ENCODE data around the gene SC5D. TPM values are rescaled to one million over a fixed set of nuclear protein-coding genes. Genes with fewer than 3 reads are reported as not detected.

The SC5D gene
- total RNA-seq, 6 experiments from 2014 or later: 17.8 to 24.9 (median 22.8) TPM

DNA sequence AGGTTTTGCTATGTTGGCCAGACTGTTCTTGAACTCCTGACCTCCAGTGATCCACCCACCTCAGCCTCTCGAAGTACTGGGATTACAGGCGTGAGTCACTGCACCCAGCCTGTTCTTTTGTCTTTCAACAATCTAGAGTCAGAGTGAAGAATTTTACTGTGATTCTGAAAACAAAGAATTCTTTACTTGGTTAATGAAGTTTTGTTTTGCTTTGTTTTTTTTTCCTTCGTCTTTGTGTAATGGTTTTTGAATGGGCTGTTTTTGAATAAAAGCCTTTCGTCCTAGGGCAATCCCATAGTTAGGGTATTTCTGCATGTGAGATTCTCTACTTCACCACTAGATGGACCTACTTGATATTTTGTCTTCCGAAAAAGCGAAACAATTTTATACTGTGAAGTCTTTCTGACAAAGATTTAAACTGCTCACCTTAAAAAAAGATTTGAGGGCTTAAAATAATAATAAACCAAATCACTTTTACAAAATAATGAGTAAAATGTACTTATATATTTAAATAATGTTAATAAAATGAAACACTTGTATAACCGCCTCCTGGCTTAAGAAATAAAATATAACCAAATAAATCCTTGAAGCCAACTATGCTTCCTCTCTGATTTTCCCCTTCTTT, 43.4 kb upstream of the SC5D start:
- Mint-ChIP-seq H3K4me1 (ENCODE audit: low read depth) (peaks cover 39% of the 10 kb centered on the region), H3K36me3 (ENCODE audit: low read depth) (no peaks in the 10 kb centered on the region), H3K4me3 (peak overlapping the region; percentile 78), H3K27me3 (ENCODE audit: insufficient read depth) (peaks cover 1% of the 10 kb centered on the region), H3K9me3 (no peaks in the 10 kb centered on the region), H3K27ac (peak overlapping the region; percentile 46; the same call in 1 of the 2 replicates)
- DNase-seq: peak; percentile 55
- TF ChIP-seq, protein P1, sequence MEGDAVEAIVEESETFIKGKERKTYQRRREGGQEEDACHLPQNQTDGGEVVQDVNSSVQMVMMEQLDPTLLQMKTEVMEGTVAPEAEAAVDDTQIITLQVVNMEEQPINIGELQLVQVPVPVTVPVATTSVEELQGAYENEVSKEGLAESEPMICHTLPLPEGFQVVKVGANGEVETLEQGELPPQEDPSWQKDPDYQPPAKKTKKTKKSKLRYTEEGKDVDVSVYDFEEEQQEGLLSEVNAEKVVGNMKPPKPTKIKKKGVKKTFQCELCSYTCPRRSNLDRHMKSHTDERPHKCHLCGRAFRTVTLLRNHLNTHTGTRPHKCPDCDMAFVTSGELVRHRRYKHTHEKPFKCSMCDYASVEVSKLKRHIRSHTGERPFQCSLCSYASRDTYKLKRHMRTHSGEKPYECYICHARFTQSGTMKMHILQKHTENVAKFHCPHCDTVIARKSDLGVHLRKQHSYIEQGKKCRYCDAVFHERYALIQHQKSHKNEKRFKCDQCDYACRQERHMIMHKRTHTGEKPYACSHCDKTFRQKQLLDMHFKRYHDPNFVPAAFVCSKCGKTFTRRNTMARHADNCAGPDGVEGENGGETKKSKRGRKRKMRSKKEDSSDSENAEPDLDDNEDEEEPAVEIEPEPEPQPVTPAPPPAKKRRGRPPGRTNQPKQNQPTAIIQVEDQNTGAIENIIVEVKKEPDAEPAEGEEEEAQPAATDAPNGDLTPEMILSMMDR (IDR thresholded peaks at IDR 0.05): peak; percentile 91

DNA sequence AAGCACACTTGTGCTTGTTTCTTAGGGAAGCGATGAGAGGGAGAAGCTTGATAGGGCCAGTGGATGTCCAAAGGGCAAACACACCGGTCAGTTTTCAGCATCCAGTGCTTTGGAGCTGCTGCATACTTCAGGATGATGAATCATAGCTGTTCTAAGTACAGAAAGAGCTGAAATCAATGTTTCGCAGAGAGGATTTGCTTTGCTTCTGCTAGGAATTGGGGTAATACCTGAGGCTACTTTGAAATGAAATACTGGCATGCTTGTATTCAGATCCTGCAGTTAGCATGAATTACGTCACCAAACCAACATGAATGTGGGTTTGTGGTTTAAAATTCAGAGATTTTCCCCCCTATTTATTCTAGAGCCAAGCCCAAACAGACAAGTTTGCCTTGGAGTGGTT, 41.7 kb upstream of the SC5D start:
- DNase-seq: no peak
- TF ChIP-seq, protein P1 (IDR thresholded peaks at IDR 0.05): no peak
- Mint-ChIP-seq H3K4me3 (no peak overlapping the region), H3K9me3 (no peaks in the 10 kb centered on the region), H3K4me1 (ENCODE audit: low read depth) (peaks cover 34% of the 10 kb centered on the region), H3K36me3 (ENCODE audit: low read depth) (no peaks in the 10 kb centered on the region), H3K27ac (no peak overlapping the region), H3K27me3 (ENCODE audit: insufficient read depth) (no peaks in the 10 kb centered on the region; the same call in none of the 2 replicates)

DNA sequence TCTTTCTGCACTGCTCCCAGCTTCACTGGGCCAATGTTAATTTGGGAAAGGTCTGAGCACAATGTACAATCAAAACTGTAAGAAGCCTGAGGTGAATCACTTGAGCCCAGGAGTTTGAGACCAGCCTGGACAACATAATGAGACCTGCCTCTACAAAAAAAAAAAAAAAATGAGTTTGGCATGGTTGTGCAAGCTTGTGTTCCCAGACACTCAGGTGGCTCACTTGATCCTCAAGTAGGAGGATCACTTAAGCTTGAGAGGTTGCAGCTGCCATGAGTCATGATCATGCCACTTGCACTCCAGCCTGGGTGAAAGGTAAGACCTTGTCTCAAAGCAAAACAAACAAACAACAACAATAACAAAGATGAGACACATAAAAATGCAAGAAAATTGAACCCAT, 38.6 kb upstream of the SC5D start:
- Mint-ChIP-seq H3K4me1 (ENCODE audit: low read depth) (peaks cover 26% of the 10 kb centered on the region), H3K27me3 (ENCODE audit: insufficient read depth) (peaks cover 4% of the 10 kb centered on the region), H3K4me3 (no peak overlapping the region), H3K36me3 (ENCODE audit: low read depth) (no peaks in the 10 kb centered on the region), H3K9me3 (no peaks in the 10 kb centered on the region), H3K27ac (no peak overlapping the region)
- DNase-seq: no peak
- TF ChIP-seq, protein P1 (IDR thresholded peaks at IDR 0.05): no peak

GRCh38 chr11:121254756-121255155, 37.8 kb upstream of the SC5D start:
- no peaks in the 10 kb centered on the region for H3K9me3 Mint-ChIP-seq
- H3K4me3 Mint-ChIP-seq: no peak overlapping the region
- TF ChIP-seq, protein P1 (IDR thresholded peaks at IDR 0.05): no peak
- H3K27ac Mint-ChIP-seq: no peak overlapping the region
- H3K36me3 Mint-ChIP-seq (ENCODE audit: low read depth): no peaks in the 10 kb centered on the region
- H3K27me3 Mint-ChIP-seq (ENCODE audit: insufficient read depth): peaks cover 7% of the 10 kb centered on the region
- peaks cover 18% of the 10 kb centered on the region for H3K4me1 Mint-ChIP-seq (ENCODE audit: low read depth)
- DNase-seq: no peak

DNA sequence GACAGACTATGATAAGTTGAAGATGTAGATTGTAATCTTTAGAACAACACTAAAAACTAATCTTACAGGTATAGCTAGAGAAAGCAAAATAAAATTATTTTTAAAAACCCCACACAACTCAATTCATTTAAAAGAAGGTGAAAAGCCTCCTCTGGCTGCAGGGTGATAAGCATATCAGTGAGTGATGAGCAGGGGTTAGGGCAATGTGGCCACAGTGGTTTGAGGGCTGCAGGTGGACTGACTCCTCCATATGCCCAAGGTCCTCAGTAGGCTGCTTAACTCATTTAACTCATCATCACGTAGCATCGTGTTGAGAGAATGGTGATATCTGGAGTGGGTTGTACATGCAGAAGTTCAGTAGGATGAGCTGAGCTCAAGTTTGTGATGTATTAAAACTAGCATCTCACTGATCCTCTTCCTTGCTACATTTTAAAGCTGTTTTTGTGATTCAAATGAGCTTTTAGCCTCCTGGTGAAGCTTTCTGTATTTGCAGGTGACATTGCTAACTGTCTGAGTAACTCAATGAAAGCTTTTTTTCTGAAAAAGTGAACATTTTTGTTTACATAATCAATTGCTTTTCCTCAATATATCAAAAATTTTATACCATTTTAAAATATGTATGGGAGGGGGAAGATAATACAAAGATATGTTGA, 37.0 kb upstream of the SC5D start:
- Mint-ChIP-seq H3K4me1 (ENCODE audit: low read depth) (peaks cover 9% of the 10 kb centered on the region), H3K9me3 (no peaks in the 10 kb centered on the region), H3K27me3 (ENCODE audit: insufficient read depth) (peaks cover 12% of the 10 kb centered on the region), H3K27ac (no peak overlapping the region), H3K36me3 (ENCODE audit: low read depth) (no peaks in the 10 kb centered on the region), H3K4me3 (no peak overlapping the region)
- TF ChIP-seq, protein P1 (IDR thresholded peaks at IDR 0.05): no peak
- DNase-seq: no peak

Measured in HFFc6 (cell line).